NK-92 treated with Interleukin-12 subunit alpha and Interleukin-12 subunit beta, amount 100 ng/mL, for 24 hours (cell line): Measurements from ENCODE around the gene SSTR1.

ENCODE experiments used
- DNase-seq: peaks from one replicate; lab custom pipeline; 2025; lab: John Stamatoyannopoulos, UW

Gene SSTR1

DNA sequence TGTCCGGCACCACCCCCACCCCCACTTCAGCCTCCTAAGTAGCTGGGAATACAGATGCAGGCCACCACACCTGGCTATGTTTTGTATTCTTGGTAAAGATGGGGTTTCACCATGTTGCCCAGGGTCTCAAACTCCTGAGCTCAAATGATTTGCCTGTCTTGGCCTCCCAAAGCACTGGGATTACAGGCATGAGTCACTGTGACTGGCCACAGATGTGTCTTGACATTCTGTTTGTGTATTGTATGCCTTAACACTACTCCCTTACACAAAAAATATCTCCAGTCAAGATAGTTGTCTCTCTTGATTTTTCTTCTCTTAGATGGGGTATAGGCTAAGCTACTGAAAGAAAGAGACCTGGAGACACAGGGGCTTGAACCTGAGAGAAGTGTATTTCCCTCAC, 30.6 kb downstream of the SSTR1 start:
- no peak for DNase-seq

- no peak for DNase-seq
Observed at GRCh38 chr14:38238878-38239277, 31.2 kb downstream of the SSTR1 start.

DNA sequence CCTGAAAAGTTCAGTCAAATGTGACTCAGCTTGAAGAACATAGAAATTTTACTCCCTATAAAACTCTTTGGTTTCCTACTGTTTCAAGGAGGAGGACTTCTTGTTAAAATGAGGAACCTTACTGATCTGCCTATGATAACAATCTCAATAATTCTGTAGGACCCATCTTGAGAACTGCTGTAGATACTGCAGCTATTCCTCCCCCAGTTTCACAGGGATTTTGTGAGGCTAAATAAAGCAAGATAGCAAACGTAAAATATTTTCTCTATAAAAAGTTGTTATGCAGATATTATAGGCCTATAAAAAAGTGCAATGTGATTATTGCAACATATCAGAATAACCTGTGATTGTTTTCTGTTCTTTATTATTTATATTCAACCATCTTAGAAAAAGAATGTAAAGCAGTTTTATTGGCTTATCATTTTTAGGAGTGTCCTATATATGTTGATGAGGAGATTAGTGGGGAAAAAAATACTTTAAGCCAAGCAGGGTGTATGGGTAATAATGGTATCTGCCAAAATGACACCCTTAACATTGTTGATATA, 36.1 kb downstream of the SSTR1 start:
- DNase-seq, result no peak

GRCh38 chr14:38248321-38249028, 40.8 kb downstream of the SSTR1 start:
- no peak for DNase-seq

GRCh38 chr14:38250331-38250730, 42.6 kb downstream of the SSTR1 start:
- no peak for DNase-seq

DNA sequence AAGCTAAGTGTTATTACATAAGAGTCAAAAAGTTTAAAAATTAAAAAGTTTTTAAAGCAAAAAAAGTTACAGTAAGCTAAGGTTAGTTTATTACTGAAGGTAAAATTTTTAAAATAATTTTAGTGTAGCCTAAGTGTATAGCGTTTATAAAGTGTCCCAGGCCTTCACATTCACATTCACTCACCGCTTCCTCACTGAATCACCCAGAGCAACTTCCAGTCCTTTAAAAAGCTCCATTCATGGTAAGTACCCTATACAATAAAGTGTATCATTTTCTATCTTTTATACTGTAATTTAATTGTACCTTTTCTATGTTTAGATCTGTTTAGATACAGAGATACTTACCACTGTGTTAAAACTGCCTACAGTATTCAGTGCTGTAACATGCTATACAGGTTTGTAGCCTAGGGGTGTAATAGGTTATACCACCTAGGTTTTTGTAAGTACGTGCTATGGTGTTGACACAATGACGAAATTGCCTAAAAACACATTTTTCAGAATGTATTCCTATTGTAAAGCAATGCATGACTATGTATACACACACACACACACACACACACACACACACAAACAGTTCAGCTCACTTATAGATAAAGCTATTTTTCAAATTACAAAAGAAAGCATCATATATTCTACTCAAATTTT, 44.5 kb downstream of the SSTR1 start:
- DNase-seq, result no peak

GRCh38 chr14:38253676-38254075, 46.0 kb downstream of the SSTR1 start:
- DNase-seq, result no peak

DNA sequence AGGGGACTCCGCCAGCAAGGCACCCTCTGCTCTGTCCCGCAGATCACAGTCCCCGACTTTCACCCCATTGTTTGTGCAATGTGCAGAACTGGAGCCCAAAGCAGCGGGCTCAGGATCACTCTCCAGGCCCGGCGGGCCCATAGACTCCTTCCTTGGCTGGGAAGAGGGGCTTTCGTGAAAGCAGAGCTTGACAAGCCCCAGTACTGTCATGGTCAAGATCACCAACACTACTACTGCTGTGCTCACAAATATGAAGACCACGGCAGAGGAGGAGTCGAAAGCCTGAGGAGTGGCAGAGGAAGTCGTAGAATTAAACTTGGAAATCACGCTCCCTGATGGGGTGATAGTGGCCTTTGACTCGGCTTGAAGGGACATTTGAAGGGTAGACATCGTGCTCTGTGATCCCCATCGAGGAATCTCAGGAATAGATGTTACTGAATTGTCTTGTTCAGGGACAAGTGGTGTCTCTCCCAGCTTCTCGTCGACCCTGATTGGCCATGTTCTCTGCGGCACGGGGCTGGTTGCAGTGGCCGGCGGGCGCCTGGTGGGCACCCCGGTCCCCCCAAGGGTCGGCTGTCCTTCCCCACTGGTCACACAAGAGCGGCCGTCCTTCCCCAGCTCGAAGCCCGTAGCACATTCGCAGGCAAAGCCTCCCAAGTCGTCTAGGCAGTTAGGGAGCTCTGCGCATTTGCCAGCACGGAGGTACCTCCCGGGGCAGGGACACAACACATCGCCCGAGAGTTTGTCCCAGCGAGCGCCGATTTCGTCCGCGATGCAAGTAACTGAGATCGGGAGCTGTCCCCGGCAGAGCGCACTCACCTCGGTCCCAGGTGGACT, 47.1 kb downstream of the SSTR1 start:
- no peak for DNase-seq

DNA sequence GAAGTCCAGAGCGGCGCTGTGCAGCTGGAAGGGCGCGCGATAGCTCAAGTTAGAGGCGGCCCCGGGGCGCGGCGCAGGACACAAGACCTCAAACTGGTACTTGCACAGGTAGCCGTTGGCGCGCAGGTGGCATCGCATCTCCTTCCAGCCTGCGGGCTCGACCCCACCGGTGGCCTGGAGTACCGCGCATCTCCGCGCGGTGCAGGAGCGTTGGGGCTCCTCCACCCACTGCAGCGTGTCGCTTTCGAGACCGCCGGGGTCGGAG, 47.6 kb downstream of the SSTR1 start:
- DNase-seq, result no peak

DNA sequence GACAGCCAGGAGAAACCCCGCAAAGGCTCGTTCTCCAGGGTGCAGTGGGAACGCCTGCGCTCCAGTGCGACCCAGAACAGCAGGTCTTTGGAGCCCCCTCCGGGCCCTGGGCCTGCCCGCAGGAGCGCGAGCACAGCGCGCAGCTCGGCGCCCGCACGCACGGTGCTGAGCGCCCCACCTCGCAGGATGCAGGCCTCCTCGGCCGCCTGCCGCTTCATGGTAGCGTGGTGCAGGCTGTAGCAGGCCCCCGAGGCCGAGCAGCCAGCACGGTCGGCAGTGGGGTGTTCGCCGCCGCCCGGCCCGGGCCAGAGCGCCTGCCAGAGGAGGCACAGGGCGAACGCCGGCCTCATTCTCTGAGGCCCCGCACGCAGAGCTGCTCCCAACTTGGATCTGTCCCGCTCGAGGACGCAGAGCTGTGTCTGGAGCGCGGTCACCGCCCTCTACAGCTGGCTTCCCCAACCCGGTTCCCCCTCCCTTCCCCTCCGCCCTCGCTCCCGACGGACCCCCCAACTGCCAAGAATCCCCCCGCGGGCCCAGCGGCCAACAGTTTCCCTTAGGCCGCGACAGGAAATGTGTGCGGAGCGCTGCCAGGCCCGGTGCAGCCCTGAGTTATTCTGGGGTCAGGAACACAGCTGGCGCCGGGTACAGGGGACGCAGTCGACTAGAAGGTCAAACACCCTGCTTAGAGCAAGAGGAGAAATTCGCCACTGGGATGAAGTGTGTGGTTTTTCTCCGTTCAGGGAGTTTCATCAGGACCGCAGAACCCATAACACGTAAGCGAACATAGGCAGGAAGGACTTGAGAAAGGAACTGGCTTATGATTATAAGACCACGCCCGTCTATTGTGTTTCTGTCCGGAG, 48.2 kb downstream of the SSTR1 start, which contains the start of gene CLEC14A:
Gene CLEC14A, minus strand, starts transcription at position 421 of the 860 bp plus-strand sequence. Its CDS starts 71 bp downstream, at position 350.
- no peak for DNase-seq

DNA sequence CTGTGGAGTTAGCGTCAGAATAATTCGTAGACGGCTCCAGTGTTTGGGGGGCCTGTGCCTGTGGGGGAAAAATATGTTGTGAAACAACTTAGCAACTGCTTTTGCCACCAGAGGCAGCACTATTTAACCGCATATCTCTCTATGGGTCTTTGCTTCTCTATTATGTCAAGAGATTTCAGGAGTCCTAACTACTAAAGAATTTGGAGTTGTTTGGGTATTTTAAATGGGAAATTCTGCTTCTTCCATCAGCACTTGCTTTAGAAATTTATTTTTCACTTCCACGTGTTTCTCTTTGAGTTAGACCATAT, 48.8 kb downstream of the SSTR1 start:
- no peak for DNase-seq

DNA sequence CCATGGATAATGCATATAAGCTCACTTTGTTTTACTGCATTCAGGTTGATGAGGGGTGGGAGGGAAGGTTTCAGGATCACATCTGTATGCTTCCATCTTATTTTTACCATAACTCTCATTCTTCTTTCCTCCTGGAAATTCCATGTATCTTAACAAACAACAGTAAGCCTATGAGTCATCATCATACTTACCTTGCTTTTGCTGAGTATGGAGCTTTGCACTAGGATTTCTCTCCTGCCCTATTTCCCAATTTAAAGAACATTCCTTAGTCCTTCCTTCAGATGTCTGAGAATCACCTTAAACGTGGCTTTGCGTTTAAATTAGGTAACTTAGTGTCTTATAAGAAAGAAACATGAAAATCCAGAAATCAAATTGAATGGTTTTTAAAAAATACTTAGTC, 49.8 kb downstream of the SSTR1 start:
- no peak for DNase-seq

- no peak for DNase-seq
Observed at GRCh38 chr14:38261620-38262019, 53.9 kb downstream of the SSTR1 start.
